GM18499 (cell line): Measurements from ENCODE around the gene OR4D2.

Experiments
- ATAC-seq: cut with Tn5 transposase; IDR thresholded peaks from one replicate; pipeline ENCODE4 v1.9.1; 2021; ENCODE audit warnings: moderate number of reproducible peaks; ENCODE audit not compliant: insufficient read depth, unreplicated experiment

OR4D2 gene

DNA sequence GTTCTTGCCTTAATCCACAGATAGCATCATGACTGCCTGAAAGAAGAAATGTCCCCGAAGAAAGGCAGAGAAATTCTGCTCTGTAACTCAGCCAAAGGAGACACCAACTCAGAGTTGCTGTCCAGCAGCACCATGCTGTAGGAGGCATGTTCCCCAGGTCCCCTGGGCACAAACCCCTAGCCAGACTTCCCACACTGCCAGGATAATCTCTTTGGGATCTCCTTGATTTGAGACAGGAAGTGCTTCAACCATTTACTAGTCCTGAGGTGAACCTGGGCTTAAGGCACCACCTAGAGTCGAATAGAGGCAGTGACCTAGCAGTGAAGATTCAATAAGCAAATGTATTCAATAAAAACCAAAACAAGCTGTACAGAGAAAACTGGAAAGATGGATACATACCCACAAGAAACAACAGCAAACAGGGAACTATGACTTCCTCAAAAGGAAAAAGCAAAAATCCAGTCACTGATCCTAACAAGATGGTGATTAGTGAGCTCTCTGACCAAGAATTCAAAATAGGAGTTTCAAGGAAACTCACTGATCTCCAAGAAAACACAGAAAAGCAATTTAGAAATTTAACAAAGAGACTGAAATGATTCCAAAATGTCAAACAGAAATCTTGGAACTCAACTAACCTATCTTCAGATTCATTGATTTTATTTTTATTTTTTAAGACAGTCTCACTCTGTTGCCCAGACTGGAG lies 5.7 kb downstream of the OR4D2 start:
- ATAC-seq, result no peak

DNA sequence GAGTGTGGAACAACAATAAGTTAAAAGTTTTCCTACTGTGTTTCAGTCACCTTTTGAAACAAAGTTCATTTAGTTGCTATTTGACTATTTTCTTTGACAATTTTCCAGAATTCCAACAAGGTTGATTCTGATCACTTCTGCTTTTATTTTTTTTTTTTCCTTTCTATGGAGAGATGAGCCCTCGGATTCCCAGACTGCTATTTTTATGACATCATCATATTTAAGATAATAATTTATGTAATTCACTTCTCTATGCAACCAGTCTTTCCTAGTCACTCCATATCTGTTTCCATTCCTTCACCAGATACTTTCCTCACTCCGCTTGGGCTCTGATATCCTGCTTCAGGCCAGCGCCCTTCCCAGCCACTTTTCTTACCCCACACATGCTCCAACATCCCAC lies 8.1 kb downstream of the OR4D2 start:
- ATAC-seq, result no peak

DNA sequence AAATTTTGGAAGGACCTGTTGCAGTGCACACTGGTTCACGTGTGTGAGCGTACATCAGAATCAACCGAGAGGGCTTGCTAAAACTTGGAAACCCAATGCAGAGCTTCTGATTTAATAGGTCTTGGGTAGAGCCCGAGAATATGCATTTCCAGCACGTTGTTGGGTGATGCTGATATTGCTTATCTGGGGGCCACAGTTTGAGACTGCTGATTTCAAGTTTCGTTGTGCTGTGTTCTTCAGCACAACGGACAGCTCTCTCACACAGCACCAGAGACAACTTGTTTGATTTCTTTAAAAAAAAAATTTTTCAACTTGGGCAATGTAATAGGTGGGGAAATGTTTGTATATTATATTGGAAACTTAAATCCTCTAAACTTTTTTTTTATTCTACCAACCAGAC lies 9.4 kb downstream of the OR4D2 start:
- ATAC-seq, result no peak

DNA sequence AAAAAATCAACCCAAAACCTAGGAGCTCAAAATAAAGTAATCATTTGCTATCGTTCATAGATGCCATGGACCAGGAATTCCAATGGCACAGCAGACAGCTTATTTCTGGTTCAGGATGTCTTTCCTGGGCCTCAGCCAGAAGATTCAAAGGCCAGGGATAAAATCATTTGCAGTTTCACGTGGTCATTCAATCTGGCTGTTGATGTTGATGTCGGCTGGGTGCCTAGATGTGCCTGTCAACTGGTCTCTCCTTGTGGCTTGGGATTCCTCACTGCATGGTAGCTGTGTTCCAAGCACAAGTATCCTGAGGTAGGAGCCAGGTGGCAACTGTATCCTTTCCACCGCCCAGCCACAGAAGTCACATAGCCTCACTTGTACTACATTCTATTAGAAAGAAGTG lies 15.0 kb downstream of the OR4D2 start:
- ATAC-seq, result no peak

DNA sequence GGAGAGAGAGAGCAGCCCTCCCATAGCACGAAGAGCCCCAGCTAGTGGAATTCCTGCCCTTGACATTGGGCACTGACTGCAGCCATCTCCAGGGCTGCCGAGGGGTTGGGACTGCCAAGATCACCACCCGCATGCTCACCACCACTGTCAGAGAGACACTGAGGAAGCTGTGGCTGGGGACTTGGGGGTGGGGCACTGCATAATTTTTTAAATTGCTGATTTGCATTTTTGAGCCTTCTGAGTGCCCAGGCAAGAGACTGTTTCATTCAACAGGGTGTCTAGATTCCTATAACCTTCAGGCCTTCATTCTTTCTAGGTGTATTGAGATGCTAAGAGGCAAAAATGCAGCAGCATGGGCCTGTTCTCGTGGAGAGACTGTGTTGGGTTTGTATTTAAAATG lies 16.7 kb downstream of the OR4D2 start:
- ATAC-seq, result no peak

DNA sequence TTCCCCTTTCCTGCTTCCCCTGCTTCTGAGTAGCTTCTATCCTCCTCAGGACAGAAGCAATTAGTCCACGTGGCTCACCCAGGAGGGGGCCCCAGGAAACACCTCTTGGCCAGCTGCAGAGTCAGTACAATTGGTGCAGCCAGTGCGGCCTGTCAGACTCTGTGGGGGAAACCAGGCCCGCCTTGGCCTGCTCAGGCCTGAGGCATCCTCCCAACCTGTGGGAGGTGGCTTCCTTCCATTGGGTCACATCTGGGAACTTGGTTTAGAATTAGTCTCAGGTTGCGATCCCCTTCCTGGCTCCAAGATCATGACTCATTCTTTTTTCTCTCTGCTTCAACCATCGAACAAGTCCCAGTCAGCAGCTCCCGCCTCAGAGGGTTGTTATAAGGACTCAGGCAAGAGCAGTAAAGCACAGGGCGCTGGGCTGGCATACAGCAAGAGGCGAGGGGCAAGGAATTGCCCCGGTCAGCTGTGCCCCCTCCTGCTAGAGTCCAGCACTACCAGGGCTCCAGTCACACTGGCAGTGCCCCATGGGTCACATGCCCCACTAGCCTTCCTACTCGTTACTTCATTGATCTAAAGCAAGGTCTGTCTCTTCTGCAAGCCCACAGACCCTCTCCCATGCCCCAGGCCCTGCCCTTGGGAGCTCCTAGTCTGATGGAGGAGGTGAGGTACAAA lies 17.7 kb downstream of the OR4D2 start:
- no peak for ATAC-seq

DNA sequence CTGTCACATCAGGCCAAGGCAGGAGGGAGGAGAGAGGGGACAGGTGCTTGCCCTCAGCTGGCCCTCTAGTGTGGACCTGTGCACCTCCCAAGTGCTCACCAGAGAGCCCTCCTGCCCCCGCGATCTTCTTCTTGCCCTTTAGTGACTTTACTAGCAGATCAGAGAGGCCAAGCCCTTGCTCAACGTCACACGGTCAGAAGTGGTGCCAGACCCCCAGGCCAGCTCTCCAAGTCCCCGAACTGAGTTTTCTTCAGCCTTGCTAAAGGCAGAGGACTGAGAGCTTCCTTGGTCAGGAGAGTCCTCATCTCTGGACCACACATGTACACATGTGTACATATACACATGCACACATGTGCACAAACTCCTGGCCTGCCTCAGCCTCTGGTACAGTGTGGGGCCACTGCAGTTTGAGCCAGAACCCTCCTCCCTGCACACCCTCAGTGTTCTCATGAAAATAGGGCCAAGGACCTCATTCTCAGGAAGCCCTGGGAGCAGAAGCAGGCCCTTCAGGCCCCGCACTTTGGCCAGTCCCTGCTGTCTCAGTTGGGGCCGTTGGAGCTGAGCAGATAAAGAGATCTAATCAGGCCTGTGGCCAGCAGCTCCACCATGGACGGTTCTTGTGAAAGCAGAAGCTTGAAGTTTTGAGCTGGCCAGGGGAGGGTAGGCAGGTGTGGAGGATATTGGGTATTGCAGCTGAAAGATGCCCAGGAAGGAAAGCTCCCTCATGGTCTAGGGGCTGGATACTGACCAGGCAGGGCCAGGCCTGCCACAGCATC lies 18.4 kb downstream of the OR4D2 start:
- no peak for ATAC-seq

DNA sequence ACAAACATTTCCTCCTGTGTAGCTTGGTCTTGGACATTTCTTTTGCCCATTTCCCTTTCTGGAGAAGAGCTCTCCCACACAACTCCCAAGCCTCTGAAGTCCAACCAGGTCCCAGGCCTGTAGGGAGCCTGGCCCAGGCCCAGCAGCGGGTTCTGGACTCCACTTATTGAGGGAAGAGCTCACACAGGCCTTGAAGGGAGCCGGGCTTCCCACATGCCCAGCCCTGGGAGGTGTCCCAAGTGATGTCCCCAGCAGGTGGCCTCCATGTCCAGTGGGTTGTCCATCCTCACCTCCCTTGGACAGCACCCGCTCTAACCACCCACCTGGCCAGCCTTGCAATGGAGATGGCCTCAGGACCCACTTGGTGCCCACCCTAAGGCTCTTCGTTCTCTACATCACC lies 19.8 kb downstream of the OR4D2 start:
- ATAC-seq, result no peak

DNA sequence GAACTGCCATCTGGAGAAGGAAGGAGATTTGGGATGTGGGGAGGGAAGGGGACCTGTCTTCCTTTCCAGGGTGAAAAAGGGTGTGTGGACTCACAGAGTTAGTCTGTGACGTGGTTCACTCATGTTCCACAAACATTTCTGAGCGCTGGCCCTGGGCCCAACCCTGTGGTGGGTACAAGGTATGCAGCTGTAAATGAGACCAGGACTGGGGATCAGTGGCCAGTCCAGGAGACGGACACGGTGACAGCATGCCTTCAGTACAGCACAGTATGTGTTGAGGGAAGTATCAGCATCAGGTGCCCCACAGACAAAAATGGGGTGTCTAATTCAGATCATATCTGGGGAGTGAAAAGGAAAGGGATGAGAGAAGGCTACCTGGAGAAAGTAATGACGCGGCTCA lies 20.3 kb downstream of the OR4D2 start:
- no peak for ATAC-seq

DNA sequence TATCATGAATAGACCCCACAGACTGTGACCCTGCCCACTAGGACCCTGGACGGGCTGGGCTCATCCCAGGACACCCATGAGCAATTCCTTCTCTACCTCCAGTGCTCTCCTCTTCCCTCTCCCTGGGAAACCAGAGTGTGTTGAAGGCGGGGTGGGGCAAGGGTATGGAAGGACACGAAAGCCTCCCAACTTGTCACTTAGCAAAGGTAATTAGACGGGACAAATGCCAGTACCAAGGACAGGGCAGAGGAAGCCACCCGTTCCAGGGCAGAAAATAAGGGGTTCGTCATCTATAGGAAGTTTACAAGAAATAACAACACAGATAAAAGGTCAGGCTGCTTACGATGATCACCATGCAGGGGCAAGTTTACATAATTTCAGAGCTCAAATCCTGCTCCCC lies 20.9 kb downstream of the OR4D2 start:
- no peak for ATAC-seq

DNA sequence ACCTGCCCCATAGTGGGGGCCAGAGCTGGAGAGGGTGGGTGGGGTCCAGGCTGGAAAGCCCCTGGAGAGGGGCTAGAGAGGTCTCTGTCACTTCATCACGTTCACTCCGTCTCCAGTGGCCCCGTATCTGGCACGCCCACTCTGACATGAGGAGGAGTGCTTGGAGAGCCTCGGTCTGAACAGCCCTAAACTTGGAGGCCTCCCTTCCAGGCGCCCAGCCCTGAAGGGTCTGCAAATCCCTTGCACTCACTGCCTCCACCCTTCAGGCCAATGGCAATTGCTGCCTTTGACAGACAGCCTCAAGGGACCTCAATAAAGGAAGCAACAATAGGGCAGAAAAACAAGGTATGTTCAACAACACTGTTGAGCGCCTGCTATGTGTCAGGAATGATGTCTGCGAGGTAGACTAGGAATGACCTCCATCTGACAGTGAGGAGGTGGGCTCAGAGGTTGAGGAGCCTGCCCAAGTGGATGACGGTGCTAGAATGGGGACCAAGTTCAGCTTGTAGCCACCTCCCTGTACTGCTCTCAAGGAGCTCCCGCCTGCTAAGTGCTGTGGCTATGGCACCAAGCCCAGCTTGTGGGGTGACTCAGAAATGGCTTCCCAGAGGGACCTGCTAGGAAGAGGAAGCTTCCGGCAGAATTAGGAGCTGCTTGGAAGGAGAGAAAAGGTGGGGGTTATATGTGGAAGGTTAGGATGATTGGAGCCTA lies 22.8 kb downstream of the OR4D2 start:
- ATAC-seq, result no peak

DNA sequence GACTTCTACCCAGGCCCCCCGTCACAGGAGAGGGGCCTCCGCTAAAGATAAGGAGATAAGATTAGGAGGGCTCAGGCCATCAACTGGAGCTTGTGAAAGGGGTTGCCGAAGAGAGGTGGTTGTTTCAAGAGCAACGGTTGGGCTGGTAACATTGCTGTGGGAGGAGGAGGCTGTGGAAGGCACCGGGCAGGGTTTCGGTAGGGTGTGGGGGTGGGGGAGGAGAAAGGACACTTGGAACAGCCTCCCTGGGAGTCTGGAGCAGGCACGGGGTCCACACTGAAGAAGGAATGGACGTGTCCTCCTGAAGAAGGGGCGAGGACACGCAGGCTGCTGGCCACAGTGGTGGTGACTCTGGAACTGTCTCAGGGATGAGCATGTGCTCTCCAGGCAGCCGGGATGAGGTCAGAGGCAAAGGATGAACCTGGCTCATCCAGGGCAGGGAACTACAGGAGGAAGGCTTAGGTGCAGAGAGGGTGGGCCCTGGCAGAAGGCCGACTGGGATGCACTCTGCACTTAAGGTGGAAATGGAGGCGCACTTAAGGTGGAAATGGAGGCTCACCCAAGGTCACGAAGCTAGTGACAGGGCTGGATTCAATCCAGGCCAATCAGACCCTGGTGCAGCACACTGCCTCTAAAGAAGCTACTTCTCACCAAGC lies 24.6 kb downstream of the OR4D2 start:
- no peak for ATAC-seq

DNA sequence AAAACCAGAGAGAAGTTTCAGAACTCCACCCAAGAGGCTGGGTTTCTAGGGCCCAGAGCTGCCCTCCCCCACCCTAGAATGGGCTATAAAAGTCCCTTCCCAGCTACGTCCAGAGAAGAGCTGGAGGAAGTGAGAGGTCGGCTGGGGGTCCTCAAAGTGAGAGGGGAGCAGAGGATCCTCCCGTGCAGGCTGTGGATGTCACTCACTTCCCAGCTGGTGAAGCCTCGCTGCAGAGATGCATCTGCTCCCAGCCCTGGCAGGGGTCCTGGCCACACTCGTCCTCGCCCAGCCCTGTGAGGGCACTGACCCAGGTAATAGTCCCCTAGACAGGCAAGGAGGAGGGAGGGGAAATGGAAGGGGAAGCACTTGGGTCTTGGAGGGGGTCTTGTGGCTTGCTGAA lies 25.8 kb downstream of the OR4D2 start, which contains the start of gene EPX:
EPX (plus strand) TSS at position 115 of the 400 bp plus-strand sequence; CDS start at position 236, 121 bp downstream.
- no peak for ATAC-seq

DNA sequence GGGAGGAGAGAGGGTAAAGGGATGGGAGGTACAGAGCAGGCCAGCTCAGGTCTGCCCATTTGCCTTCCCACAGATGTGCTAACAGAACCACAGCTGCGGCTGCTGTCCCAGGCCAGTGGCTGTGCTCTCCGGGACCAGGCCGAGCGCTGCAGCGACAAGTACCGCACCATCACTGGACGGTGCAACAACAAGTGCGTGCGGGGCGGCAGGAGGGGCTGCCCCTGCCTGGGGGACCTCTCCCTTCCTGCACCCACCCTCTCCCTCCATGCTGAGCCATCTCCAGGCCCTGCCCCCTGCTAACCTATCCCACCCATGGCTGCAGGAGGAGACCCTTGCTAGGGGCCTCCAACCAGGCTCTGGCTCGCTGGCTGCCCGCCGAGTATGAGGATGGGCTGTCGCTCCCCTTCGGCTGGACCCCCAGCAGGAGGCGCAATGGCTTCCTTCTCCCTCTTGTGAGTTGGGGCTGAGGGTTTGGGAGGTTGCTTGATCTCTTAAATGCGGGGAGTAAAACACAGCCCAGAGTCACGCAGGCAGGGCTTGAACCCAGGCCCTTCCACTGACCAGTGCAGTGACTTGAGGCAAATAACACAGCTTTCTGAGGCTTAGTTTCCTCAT lies 27.0 kb downstream of the OR4D2 start:
- no peak for ATAC-seq

DNA sequence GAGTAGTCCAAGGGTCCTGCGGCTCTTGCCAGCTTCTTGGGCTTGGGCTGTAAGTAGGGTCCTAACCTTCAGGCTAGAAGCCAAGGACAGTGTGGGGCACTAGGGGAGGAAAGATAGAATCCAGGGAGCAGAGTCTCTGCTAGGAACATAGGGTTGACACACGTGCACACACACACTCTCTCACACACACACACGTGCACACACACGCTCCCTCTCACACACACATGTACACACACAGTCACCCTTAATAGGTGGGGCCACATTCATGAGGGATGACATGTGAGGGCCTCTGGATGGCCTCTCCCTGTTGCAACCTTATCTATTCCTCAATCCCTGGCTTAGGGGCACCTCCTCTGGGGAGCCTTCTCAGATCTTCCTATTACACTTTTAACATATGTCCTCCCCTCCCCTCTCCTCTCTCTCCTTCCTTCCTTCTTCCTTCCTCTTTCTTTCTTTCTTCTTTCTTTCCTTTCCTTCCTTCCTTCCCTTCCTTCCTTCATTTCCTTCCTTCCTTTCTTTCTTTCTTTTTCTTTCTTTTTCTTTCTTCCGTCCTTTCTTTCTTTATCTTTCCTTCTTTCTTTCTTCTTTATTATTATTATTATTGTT lies 28.8 kb downstream of the OR4D2 start:
- ATAC-seq, result no peak

DNA sequence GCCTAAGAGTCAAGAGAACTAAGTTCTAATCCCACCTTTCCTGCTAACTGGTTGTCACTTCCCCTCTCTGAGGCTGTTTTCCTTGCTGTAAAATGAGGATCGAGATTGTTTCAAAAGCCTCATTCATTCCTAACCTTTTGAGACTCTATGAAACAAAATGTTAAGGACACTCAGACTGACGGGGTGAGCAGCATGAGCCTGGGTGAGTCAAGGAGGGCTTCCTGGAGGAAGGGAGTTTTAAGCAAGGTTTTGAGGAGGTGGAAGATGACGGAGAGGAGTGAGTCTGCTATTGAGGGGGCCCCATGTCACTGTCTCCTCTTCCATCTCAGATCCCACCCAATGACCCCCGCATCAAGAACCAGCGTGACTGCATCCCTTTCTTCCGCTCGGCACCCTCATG lies 29.8 kb downstream of the OR4D2 start:
- ATAC-seq, result no peak

DNA sequence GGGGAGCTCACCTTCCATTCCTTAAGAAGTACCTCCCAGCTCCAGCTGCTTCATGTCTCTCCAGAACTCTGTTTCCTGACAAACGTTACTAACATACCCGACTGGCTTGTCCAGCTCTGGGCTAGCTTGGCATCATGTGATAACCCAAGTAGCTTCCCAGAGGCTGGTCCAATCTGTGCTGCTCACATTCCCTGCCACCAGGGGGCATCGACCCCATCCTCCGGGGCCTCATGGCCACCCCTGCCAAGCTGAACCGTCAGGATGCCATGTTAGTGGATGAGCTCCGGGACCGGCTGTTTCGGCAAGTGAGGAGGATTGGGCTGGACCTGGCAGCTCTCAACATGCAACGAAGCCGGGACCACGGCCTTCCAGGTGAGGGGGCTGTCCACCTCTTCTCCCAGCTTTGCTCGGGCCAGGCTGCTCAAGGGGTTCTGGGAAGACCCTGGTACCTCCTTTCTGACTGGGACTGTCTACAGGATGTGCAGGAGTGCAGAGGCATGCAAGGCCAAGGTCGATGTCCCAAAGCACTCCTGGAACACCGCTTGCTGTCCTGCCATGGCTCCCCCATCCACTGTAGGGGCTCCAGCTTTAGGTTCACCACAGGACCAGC lies 33.3 kb downstream of the OR4D2 start:
- no peak for ATAC-seq

DNA sequence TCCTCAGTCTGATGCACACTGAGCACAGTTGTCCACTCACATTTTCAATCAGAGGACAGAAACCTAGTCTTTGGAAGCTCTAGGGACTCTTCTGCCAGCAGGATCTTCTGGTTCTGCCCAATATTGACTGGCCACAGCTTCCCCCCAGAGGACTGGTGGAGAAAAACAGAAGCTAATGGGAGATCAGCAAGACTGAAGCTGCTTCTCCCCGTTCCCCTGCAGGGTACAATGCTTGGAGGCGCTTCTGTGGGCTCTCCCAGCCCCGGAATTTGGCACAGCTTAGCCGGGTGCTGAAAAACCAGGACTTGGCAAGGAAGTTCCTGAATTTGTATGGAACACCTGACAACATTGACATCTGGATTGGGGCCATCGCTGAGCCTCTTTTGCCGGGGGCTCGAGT lies 36.1 kb downstream of the OR4D2 start:
- ATAC-seq, result no peak

DNA sequence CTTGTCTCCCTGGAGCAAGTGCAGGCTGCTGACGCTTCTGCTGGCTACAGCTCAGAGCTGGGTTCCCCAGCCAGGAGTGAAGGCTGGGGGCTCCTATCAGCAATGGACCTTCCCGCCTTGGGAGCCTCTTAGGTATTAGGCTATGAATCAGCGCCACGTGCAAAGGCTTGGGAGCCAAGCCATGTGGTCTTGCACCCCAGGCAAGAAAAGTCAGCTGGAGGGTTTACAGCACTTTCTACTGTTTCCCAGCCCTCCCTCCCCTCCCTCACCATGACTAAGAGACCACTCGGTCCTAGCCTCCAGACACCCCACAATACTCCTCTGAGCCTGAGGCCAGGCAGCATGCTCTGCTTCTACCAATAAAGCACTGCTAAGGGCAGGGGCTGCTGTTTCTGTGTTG lies 38.0 kb downstream of the OR4D2 start:
- ATAC-seq, result no peak
